Testis (tissue), 2 donors: ENCODE measurements around the gene IL2RG.

Experiments used
- CTCF ChIP-seq, 3 experiments: fragments of 450-650 bp in 2 of 3; fragments of 200-600 bp in 1 of 3; sonication (generic) in 1 of 3; IDR thresholded peaks; one replicate each; pipeline ENCODE4 v1.5.1; 2016 to 2019; ENCODE audit warnings: antibody characterized with exemption in 3 of 3, mild to moderate bottlenecking in 2 of 3, moderate library complexity in 1 of 3
- POLR2A ChIP-seq: fragments of 450-650 bp; IDR thresholded peaks from one replicate; pipeline ENCODE4 v1.6.1; 2017; ENCODE audit warnings: antibody characterized with exemption, mild to moderate bottlenecking, moderate library complexity

- no peak for TF ChIP-seq CTCF (IDR thresholded peaks at IDR 0.05)
- no peak for TF ChIP-seq POLR2A
These were observed 51.2 kb downstream of the IL2RG start for GRCh38 chrX:71060127-71060526.
